ENCODE results near the gene EMP3. TPM values are rescaled to one million over a fixed set of nuclear protein-coding genes. Genes with fewer than 3 reads are reported as not detected.
"Not testable (repeated sequence)": the region's sequence is repeated elsewhere in the genome, so short reads cannot be mapped to it uniquely, and the experiment has no call there.

EMP3 gene
- total RNA-seq, 1 donor: 185 TPM

DNA sequence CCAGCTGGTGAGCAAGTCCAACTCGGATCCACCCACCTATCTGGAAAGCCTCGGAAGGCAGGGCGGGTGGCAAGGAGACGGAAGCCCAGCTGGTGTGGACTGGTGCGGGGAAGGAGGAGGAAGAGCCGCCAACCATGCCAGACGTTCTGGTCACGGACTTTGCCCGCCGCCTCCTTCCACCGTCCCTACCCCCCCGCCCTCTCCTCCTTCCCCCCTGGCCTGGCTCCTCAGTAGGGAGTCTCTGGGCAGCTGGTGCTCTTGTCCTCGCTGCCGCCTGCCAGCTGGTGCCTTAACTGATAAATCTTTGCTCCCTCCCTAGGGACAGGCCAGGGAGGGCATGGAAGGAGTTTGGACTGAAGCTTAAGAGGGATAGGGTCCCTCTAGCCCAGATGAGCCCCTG, 43.6 kb downstream of the EMP3 start:
- Histone ChIP-seq H3K9me3 (ENCODE audit: low read depth, low read length) (no peaks in the 10 kb centered on the region), H3K4me1 (ENCODE audit: insufficient read depth, low read length) (peaks cover 4% of the 10 kb centered on the region), H3K4me3 (ENCODE audit: insufficient read depth, low read length) (no peak overlapping the region), H3K27me3 (ENCODE audit: insufficient read depth, low read length) (no peaks in the 10 kb centered on the region), H3K4me2 (ENCODE audit: insufficient read depth, low read length) (no peak overlapping the region), H4K20me1 (ENCODE audit: insufficient read depth, low read length) (no peaks in the 10 kb centered on the region), H2AFZ (ENCODE audit: low read length) (no peak overlapping the region), H3K27ac (ENCODE audit: low read depth, low read length) (no peak overlapping the region), H3K36me3 (ENCODE audit: insufficient read depth, low read length) (no peaks in the 10 kb centered on the region), H3K79me2 (ENCODE audit: insufficient read depth, low read length) (no peaks in the 10 kb centered on the region)
- DNase-seq (ENCODE audit: insufficient read length, low spot score, missing footprints): no peak
- TF ChIP-seq, protein P1, sequence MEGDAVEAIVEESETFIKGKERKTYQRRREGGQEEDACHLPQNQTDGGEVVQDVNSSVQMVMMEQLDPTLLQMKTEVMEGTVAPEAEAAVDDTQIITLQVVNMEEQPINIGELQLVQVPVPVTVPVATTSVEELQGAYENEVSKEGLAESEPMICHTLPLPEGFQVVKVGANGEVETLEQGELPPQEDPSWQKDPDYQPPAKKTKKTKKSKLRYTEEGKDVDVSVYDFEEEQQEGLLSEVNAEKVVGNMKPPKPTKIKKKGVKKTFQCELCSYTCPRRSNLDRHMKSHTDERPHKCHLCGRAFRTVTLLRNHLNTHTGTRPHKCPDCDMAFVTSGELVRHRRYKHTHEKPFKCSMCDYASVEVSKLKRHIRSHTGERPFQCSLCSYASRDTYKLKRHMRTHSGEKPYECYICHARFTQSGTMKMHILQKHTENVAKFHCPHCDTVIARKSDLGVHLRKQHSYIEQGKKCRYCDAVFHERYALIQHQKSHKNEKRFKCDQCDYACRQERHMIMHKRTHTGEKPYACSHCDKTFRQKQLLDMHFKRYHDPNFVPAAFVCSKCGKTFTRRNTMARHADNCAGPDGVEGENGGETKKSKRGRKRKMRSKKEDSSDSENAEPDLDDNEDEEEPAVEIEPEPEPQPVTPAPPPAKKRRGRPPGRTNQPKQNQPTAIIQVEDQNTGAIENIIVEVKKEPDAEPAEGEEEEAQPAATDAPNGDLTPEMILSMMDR (IDR thresholded peaks at IDR 0.05; ENCODE audit: extremely low read depth, low read depth, low read length): no peak

GRCh38 chr19:48370955-48371354, 45.6 kb downstream of the EMP3 start:
- no peaks in the 10 kb centered on the region for H3K9me3 ChIP-seq (ENCODE audit: low read depth, low read length)
- H3K79me2 ChIP-seq (ENCODE audit: insufficient read depth, low read length): no peaks in the 10 kb centered on the region
- no peak overlapping the region for H3K27ac ChIP-seq (ENCODE audit: low read depth, low read length)
- no peaks in the 10 kb centered on the region for H4K20me1 ChIP-seq (ENCODE audit: insufficient read depth, low read length)
- no peaks in the 10 kb centered on the region for H3K36me3 ChIP-seq (ENCODE audit: insufficient read depth, low read length)
- TF ChIP-seq, protein P1 (IDR thresholded peaks at IDR 0.05; ENCODE audit: extremely low read depth, low read depth, low read length): no peak
- H3K4me1 ChIP-seq (ENCODE audit: insufficient read depth, low read length): no peaks in the 10 kb centered on the region
- no peak overlapping the region for H3K4me2 ChIP-seq (ENCODE audit: insufficient read depth, low read length)
- H2AFZ ChIP-seq (ENCODE audit: low read length): no peak overlapping the region
- no peaks in the 10 kb centered on the region for H3K27me3 ChIP-seq (ENCODE audit: insufficient read depth, low read length)
- DNase-seq (ENCODE audit: insufficient read length, low spot score, missing footprints): no peak
- no peak overlapping the region for H3K4me3 ChIP-seq (ENCODE audit: insufficient read depth, low read length)

DNA sequence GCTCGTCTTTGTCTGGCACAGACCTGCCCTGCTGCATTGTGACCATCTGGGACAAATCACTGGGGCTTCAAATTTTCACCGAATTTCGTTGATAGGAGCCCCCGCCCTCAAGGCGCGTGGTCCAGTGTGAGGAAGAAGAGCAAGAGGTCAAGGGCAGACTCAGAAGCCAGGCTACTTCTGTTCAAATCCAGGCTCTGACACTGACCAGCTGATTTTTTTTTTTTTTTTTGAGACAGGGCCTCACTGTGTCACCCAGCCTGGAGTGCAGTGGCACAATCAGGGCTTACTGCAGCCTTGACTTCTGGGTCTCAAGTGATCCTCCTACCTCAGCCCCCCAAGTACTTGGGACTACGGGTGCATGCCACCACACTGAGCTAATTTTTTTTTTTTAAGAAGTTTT, 46.0 kb downstream of the EMP3 start:
- Histone ChIP-seq H3K79me2 (ENCODE audit: insufficient read depth, low read length) (no peaks in the 10 kb centered on the region), H3K4me3 (ENCODE audit: insufficient read depth, low read length) (no peak overlapping the region), H3K27me3 (ENCODE audit: insufficient read depth, low read length) (no peaks in the 10 kb centered on the region), H3K4me1 (ENCODE audit: insufficient read depth, low read length) (no peaks in the 10 kb centered on the region), H3K4me2 (ENCODE audit: insufficient read depth, low read length) (no peak overlapping the region), H3K36me3 (ENCODE audit: insufficient read depth, low read length) (no peaks in the 10 kb centered on the region), H2AFZ (ENCODE audit: low read length) (no peak overlapping the region), H3K9me3 (ENCODE audit: low read depth, low read length) (no peaks in the 10 kb centered on the region), H4K20me1 (ENCODE audit: insufficient read depth, low read length) (no peaks in the 10 kb centered on the region), H3K27ac (ENCODE audit: low read depth, low read length) (no peak overlapping the region)
- DNase-seq (ENCODE audit: insufficient read length, low spot score, missing footprints): no peak
- TF ChIP-seq, protein P1 (IDR thresholded peaks at IDR 0.05; ENCODE audit: extremely low read depth, low read depth, low read length): no peak

GRCh38 chr19:48371771-48372170, 46.4 kb downstream of the EMP3 start:
- not testable (repeated sequence) for H4K20me1 ChIP-seq (ENCODE audit: insufficient read depth, low read length); H3K4me3 ChIP-seq (ENCODE audit: insufficient read depth, low read length); H3K27me3 ChIP-seq (ENCODE audit: insufficient read depth, low read length); H2AFZ ChIP-seq (ENCODE audit: low read length); H3K79me2 ChIP-seq (ENCODE audit: insufficient read depth, low read length); H3K36me3 ChIP-seq (ENCODE audit: insufficient read depth, low read length); H3K4me2 ChIP-seq (ENCODE audit: insufficient read depth, low read length); H3K27ac ChIP-seq (ENCODE audit: low read depth, low read length); DNase-seq (ENCODE audit: insufficient read length, low spot score, missing footprints); H3K4me1 ChIP-seq (ENCODE audit: insufficient read depth, low read length); H3K9me3 ChIP-seq (ENCODE audit: low read depth, low read length)
